CD4-positive, alpha-beta T cell treated with Interleukin-21 for 1 hour (primary cell): ENCODE results near the gene ADRB1.
A peak's percentile ranks its signal among the peaks of the same experiment; 100 is the strongest.

Source experiments
- DNase-seq: peaks from one replicate; pipeline ENCODE4 v3.0.0-alpha.2; 2020

The ADRB1 gene

GRCh38 chr10:114058297-114058696, 14.6 kb downstream of the ADRB1 start:
- DNase-seq: no peak

- DNase-seq: no peak
Measured at GRCh38 chr10:114059561-114059960, 15.9 kb downstream of the ADRB1 start.

- no peak for DNase-seq
Measured at GRCh38 chr10:114060456-114060855, 16.8 kb downstream of the ADRB1 start.

- DNase-seq: no peak
Measured at GRCh38 chr10:114061148-114061547, 17.5 kb downstream of the ADRB1 start.

- DNase-seq: no peak
Measured at GRCh38 chr10:114061789-114062188, 18.1 kb downstream of the ADRB1 start.

- DNase-seq: no peak
Measured at GRCh38 chr10:114064151-114065048, 20.7 kb downstream of the ADRB1 start.

GRCh38 chr10:114065049-114065435, 21.4 kb downstream of the ADRB1 start:
- no peak for DNase-seq

- no peak for DNase-seq
Measured at GRCh38 chr10:114068054-114068707, 24.5 kb downstream of the ADRB1 start.

- DNase-seq: no peak
Measured at GRCh38 chr10:114070710-114071109, 27.0 kb downstream of the ADRB1 start.

- no peak for DNase-seq
Measured at GRCh38 chr10:114071178-114071577, 27.5 kb downstream of the ADRB1 start.

GRCh38 chr10:114073395-114074186, 29.9 kb downstream of the ADRB1 start:
- DNase-seq: peak; percentile 4

GRCh38 chr10:114075093-114075492, 31.4 kb downstream of the ADRB1 start:
- no peak for DNase-seq

GRCh38 chr10:114077347-114077746, 33.7 kb downstream of the ADRB1 start:
- DNase-seq: no peak

- no peak for DNase-seq
Measured at GRCh38 chr10:114077815-114078219, 34.2 kb downstream of the ADRB1 start.

- DNase-seq: no peak
Measured at GRCh38 chr10:114078346-114078745, 34.7 kb downstream of the ADRB1 start.

GRCh38 chr10:114079421-114079820, 35.8 kb downstream of the ADRB1 start:
- DNase-seq: no peak

- DNase-seq: no peak
Measured at GRCh38 chr10:114081911-114082583, 38.4 kb downstream of the ADRB1 start.

GRCh38 chr10:114083040-114083439, 39.4 kb downstream of the ADRB1 start:
- no peak for DNase-seq

- no peak for DNase-seq
Measured at GRCh38 chr10:114084215-114084614, 40.5 kb downstream of the ADRB1 start.

GRCh38 chr10:114087255-114087654, 43.6 kb downstream of the ADRB1 start:
- no peak for DNase-seq

GRCh38 chr10:114087655-114088054, 44.0 kb downstream of the ADRB1 start:
- DNase-seq: no peak

GRCh38 chr10:114094795-114095194, 51.1 kb downstream of the ADRB1 start:
- DNase-seq: no peak
